Right lobe of liver (tissue), 4 donors: Measurements from ENCODE around the gene ACOT13.

Source experiments
- POLR2A ChIP-seq: fragments of 450-650 bp; IDR thresholded peaks from one replicate; pipeline ENCODE4 v1.6.1; 2017; ENCODE audit warnings: antibody characterized with exemption, mild to moderate bottlenecking
- TF ChIP-seq, protein P1 (sequence below), 4 donors: fragments of 200-600 bp in 3 of 4; fragments of 450-650 bp in 1 of 4; IDR thresholded peaks; one replicate each; pipeline versions ENCODE4 v1.5.1 to v1.8.0; 2016 to 2022; ENCODE audit warnings: antibody characterized with exemption in 4 of 4, mild to moderate bottlenecking in 2 of 4
- donor health status: DM: no; HTN: no; CAD: no.
- donor health status: DM: no; HTN: no; CAD: no.
- donor health status: DM: no; HTN: yes; CAD: no.

DNA sequence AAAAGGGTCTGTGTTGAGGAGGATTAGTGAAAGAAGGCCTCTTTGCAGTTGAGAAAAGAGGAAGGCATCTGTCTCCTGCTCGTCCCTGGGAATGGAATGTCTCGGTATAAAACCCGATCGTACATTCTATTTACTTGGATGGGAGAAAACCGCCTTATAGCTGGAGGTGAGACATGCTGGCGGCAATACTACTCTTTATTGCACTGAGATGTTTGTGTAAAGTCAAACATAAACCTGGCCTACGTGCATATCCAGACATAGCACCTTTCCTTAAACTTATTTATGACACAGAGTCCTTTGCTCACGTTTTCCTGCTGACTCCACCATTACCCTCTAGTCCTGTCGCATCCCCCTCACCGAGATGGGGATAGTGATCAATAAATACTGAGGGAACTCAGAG, 4.6 kb upstream of the ACOT13 start:
- no peak for TF ChIP-seq POLR2A
- TF ChIP-seq, protein P1, sequence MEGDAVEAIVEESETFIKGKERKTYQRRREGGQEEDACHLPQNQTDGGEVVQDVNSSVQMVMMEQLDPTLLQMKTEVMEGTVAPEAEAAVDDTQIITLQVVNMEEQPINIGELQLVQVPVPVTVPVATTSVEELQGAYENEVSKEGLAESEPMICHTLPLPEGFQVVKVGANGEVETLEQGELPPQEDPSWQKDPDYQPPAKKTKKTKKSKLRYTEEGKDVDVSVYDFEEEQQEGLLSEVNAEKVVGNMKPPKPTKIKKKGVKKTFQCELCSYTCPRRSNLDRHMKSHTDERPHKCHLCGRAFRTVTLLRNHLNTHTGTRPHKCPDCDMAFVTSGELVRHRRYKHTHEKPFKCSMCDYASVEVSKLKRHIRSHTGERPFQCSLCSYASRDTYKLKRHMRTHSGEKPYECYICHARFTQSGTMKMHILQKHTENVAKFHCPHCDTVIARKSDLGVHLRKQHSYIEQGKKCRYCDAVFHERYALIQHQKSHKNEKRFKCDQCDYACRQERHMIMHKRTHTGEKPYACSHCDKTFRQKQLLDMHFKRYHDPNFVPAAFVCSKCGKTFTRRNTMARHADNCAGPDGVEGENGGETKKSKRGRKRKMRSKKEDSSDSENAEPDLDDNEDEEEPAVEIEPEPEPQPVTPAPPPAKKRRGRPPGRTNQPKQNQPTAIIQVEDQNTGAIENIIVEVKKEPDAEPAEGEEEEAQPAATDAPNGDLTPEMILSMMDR (IDR thresholded peaks at IDR 0.05), result no peak
